ENCODE measurements around the gene MEPCE.

DNA sequence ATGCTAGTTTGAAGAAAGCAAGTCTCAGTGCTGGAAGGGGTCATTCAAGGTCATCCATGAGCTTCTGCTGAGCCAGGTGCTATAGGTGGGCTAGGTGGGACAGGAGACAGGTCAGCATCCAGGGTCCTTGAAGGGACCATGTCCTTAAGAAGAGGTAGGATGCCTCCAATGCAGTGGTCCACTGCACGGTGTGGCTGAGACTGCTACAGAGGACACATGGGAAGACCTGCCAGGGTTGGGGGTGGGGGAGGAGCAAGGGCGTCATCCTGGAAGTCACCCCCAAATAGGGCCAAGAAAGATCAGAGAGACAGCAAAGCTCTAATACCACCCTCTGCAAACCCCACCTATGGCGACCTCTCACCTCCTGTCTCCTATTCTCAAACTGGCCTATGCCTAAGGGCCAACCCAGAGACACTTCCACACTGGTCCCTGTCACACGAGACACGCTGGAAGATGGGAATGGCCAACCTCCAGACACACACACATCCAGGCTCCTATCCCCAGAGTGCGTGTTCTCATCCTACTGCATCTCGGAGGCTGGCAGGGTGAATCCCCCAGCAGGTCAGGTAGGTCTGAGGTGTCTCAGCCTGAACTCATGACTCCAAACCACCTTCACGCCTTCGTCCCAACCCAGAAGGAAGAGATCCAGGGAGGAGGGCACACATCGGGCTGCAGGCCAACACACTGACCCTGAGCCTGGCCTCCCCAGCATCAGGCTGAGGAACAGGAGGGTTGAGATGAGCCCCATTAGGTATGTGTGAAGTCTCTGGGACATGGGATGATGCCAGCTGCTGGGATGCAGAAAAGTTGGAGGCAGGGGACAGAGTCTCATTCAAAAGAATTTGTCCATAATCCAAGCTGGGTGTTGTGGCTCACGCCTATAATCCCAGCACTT lies 12.3 kb downstream of the MEPCE start:
- TF ChIP-seq, protein P1, sequence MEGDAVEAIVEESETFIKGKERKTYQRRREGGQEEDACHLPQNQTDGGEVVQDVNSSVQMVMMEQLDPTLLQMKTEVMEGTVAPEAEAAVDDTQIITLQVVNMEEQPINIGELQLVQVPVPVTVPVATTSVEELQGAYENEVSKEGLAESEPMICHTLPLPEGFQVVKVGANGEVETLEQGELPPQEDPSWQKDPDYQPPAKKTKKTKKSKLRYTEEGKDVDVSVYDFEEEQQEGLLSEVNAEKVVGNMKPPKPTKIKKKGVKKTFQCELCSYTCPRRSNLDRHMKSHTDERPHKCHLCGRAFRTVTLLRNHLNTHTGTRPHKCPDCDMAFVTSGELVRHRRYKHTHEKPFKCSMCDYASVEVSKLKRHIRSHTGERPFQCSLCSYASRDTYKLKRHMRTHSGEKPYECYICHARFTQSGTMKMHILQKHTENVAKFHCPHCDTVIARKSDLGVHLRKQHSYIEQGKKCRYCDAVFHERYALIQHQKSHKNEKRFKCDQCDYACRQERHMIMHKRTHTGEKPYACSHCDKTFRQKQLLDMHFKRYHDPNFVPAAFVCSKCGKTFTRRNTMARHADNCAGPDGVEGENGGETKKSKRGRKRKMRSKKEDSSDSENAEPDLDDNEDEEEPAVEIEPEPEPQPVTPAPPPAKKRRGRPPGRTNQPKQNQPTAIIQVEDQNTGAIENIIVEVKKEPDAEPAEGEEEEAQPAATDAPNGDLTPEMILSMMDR (conservative IDR thresholded peaks at IDR 0.05 in 1 of 2, IDR thresholded peaks at IDR 0.05 in 1 of 2; ENCODE audit: low read depth in 1 of 2, low read length in 2 of 2): no peak
- TF ChIP-seq EZH2 (IDR thresholded peaks at IDR 0.05; ENCODE audit: low read length, missing control alignments): no peak

All from fibroblast of lung (primary cell).